ENCODE results near the gene DGKD.

The DGKD gene

DNA sequence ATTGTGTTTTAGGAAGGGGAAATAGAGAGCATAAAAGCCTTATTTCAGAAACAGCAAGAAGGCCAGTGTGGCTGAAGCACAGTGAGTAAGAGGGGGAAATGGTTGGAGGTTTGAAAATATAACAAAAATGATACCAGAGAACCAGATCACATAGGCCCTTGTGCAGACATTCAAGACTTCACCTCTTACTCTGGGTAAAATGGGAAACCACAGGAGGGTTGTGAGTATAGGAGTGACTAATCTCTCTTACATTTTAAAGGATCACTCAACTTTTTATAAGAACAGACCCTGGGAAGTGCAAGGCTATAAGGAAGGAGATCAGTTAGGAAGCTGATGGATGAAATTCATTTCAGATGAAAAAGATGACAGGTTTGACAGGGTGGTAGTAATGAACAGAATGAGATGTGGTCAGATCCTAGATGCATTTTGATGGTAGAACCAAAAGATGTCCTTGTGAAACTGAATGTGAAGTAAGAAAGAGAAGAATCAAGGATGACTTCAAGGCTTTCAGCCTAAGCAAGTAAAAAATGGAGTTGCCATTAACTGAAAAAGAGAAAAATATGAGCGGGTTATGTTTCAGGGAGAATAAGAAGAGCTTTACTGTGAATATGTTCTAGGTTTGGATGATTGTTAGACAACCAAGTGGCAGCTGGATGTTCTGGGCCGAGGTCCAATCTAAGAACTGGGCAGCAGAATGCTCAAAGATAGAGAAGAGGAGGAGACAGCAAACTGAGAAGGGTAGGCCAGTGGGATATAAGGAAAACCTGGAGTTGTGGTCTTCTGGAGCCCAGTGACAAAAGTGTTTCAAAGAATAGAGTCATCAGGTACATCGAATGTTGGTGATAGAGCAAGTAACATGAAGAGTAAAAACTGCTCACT, 147.1 kb downstream of the DGKD start:
- peak; percentile 72 for DNase-seq (ENCODE audit: low read depth)

- DNase-seq (ENCODE audit: low read depth), result no peak
Measured at GRCh38 chr2:233503481-233503880, 149.2 kb downstream of the DGKD start.

DNA sequence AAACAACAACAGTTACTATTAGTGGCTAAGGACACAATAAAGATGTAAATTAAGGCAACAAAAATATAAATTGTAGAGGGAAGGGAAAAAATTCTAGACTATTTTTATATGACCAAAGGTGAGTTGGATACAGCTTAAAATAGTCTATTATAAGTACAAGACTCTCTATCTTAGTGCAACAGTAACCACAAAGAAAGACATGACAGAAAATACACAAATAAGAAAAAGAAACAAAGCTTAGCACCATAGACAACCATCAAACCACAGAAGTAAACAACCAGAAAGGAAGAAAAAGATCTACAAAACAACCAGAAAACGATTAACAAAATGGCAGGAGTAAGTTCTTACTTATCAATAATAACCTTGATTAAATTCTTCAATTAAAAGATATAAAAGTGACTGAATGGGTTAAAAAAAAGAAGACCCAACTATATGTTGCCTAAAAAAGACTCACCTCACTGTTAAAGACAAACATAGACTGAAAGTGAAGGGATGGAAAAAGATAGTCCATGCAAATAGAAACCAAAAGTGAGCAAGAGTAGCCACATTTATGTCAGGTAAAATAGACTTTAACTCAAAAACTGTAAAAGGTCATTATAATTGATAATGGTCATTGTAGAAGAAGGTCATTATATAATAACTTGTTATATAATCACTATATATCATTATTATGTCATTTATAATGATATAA, 149.8 kb downstream of the DGKD start:
- DNase-seq (ENCODE audit: low read depth), result no peak

DNA sequence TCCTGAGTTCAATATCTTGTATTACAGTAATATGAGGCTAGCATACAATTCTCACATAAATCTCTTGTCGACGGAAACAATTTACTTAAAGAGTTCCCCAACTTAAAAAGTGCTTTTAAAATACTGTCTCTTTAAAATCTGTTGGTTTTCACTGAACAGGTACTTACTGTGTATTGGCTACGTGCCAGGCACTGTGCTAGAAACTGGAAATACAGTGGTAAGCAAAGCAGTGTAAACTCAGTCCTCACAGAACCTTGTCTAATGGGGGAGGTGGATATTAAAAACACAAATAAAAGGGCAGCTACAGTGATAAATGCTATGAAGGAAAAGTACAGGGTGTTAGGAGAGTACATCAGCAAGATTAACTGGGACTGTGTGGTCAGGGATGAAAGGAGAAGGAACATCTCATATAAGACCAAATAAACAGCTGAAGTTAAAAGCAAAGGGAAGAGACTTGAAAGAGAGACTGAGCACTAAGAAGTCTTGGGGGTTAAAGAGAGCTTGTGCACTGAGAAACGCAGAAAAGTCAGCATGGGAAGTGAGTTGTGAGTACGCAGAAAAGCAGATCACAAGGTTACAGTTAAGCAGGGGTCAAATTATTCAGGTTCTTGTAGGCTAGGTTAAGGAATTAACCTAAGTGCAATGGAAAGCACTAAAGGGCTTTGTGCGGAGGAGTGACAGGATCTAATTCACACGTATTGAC, 159.8 kb downstream of the DGKD start:
- no peak for DNase-seq (ENCODE audit: low read depth)

DNA sequence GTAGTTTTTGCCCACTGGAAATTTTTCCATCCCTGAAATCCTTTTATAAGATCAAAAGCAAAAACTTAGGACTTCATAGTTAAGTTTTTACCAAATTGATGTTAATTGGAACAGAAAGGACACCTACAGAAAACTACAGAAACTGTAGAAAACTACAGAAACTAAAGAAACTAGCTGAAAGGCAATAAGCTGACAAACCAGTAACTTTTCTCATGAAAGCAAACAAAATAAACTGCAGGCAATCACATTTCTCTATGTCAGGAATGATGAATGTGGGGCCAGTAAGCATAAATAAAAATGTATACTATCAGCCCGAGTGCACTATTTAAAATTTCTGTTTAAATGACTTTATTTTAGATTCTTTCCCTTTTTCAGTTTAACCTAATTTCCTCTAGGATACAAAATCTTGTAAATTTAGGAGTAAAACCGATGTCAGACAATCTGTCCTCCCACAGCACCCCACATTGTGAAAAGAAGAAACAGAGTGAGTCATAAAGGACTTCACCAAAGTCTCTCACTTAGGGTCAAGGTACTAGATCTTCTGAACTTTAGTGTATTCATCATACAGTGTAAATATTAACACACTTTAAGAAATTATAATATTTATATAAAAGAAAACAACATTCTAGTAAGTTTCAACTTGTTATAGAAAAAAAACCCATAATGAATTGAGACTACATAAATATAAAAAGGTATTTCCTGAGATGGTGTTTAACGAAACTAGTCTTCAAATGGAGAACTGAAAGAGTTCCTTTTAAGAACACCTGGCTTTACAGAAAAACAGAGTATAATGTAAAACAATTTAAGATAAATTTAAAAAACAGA, 165.7 kb downstream of the DGKD start:
- no peak for DNase-seq (ENCODE audit: low read depth)

All from iris pigment epithelial cell (primary cell).